Esophagus muscularis mucosa (tissue), 3 donors: Measurements from ENCODE around the gene DMRT2.

Source experiments
- CTCF ChIP-seq, 3 experiments: fragments of 200-600 bp in 2 of 3; fragments of 450-650 bp in 1 of 3; sonication (generic) in 2 of 3; IDR thresholded peaks; one replicate each; pipeline ENCODE4 v1.5.1; 2017 to 2019; ENCODE audit warnings: antibody characterized with exemption in 3 of 3, mild to moderate bottlenecking in 2 of 3, moderate library complexity in 1 of 3
- POLR2A ChIP-seq: fragments of 450-650 bp; IDR thresholded peaks from one replicate; pipeline ENCODE4 v1.6.1; 2017; ENCODE audit warnings: antibody characterized with exemption, moderate library complexity, mild to moderate bottlenecking, low read depth
- POLR2AphosphoS5 ChIP-seq, 2 donors: sonication (generic); formaldehyde crosslinking; IDR thresholded peaks; one replicate each; pipeline ENCODE4 v1.6.1; 2017; ENCODE audit warnings: antibody characterized with exemption in 2 of 2

GRCh38 chr9:1048231-1048619, 1.9 kb upstream of the DMRT2 start:
- TF ChIP-seq CTCF (IDR thresholded peaks at IDR 0.05) (no peak), POLR2A (no peak), POLR2AphosphoS5 (IDR thresholded peaks at IDR 0.05) (no peak)
